Measurements from ENCODE around the gene EFCAB14. TPM values are rescaled to one million over a fixed set of nuclear protein-coding genes. Genes with fewer than 3 reads are reported as not detected.
"Not testable (repeated sequence)": the region's sequence is repeated elsewhere in the genome, so short reads cannot be mapped to it uniquely, and the experiment has no call there.

The EFCAB14 gene
- total and polyA plus RNA-seq, 10 of the 15 experiments (the other 5 are each of a cell fraction or from before 2014, with no cell fraction given): 7.8 to 66.0 (median 41.6) TPM

DNA sequence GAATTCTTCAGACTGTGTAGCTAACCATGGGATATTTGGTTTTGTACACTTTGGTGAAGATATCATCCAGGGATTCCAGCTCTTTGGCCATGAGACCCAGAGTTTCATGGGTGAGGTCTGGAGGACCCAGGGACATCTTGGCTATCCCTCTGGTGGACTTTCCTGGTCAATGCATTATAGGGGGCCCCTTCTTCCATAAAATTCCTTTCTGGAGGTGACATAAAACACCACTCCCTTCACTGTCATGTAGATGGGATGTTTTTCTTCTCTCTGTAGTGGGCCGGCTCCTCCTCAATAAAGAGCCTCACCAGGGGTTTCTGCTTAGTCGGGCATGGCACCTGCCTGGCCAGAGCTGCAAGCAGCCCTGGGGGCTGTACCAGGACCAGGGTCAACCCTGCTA is 52.9 kb downstream of the EFCAB14 start (continued):
- TF ChIP-seq, protein P1, sequence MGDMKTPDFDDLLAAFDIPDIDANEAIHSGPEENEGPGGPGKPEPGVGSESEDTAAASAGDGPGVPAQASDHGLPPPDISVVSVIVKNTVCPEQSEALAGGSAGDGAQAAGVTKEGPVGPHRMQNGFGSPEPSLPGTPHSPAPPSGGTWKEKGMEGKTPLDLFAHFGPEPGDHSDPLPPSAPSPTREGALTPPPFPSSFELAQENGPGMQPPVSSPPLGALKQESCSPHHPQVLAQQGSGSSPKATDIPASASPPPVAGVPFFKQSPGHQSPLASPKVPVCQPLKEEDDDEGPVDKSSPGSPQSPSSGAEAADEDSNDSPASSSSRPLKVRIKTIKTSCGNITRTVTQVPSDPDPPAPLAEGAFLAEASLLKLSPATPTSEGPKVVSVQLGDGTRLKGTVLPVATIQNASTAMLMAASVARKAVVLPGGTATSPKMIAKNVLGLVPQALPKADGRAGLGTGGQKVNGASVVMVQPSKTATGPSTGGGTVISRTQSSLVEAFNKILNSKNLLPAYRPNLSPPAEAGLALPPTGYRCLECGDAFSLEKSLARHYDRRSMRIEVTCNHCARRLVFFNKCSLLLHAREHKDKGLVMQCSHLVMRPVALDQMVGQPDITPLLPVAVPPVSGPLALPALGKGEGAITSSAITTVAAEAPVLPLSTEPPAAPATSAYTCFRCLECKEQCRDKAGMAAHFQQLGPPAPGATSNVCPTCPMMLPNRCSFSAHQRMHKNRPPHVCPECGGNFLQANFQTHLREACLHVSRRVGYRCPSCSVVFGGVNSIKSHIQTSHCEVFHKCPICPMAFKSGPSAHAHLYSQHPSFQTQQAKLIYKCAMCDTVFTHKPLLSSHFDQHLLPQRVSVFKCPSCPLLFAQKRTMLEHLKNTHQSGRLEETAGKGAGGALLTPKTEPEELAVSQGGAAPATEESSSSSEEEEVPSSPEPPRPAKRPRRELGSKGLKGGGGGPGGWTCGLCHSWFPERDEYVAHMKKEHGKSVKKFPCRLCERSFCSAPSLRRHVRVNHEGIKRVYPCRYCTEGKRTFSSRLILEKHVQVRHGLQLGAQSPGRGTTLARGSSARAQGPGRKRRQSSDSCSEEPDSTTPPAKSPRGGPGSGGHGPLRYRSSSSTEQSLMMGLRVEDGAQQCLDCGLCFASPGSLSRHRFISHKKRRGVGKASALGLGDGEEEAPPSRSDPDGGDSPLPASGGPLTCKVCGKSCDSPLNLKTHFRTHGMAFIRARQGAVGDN (IDR thresholded peaks at IDR 0.05): no peak
- TF ChIP-seq SIN3A (IDR thresholded peaks at IDR 0.05; ENCODE audit: low read depth, low read length) (no peak), EED (IDR thresholded peaks at IDR 0.05; ENCODE audit: low read depth) (no peak)

DNA sequence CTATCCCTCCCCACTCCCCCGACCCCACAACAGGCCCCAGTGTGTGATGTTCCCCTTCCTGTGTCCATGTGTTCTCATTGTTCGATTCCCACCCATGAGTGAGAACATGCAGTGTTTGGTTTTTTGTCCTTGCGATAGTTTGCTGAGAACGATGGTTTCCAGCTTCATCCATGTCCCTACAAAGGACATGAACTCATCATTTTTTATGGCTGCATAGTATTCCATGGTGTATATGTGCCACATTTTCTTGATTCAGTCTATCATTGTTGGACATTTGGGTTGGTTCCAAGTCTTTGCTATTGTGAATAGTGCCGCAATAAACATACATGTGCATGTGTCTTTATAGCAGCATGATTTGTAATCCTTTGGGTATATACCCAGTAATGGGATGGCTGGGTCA is 56.0 kb downstream of the EFCAB14 start:
- RAD21 ChIA-PET (ENCODE audit: unreplicated experiment); H4K20me1 ChIP-seq (ENCODE audit: control insufficient read depth, insufficient read depth); H3K36me3 ChIP-seq (ENCODE audit: control insufficient read depth in 2 of 2, insufficient read depth in 2 of 2, low read length in 1 of 2); H2AFZ ChIP-seq (ENCODE audit: control insufficient read depth, low read depth, low read length); POLR2A ChIA-PET; BruUV-seq (replicated peaks); intact Hi-C loops (cut with micrococcal nuclease; ENCODE audit: unreplicated experiment); H3K27ac ChIP-seq (ENCODE audit: control insufficient read depth, insufficient read depth); H3K27me3 ChIP-seq (replicated peaks in 1 of 2; ENCODE audit: control insufficient read depth in 2 of 2, insufficient read depth in 2 of 2, low read length in 1 of 2); FAIRE-seq; H3K4me2 ChIP-seq (ENCODE audit: control insufficient read depth, insufficient read depth); H3K9me3 ChIP-seq (replicated peaks; ENCODE audit: control insufficient read depth, insufficient read depth, low read length); CTCF ChIA-PET; in situ Hi-C loops (cut with MboI); DNase-seq (ENCODE audit: low read depth, low spot score); ATAC-seq; H3K9ac ChIP-seq (ENCODE audit: control insufficient read depth, insufficient read depth, low read length); H3K4me3 ChIP-seq: not testable (repeated sequence)
- WGBS (ENCODE audit: insufficient coverage, insufficient replicate concordance, low lambda C conversion rate, missing lambda C conversion rate): 89% methylated on average over 5 of the region's 5 CpGs
- peaks cover 14% of the 10 kb centered on the region for H3K79me2 ChIP-seq (ENCODE audit: control insufficient read depth, insufficient read depth, low read length)
- SMC1A ChIA-PET (ENCODE audit: uncharacterized antibody, unreplicated experiment): interaction anchor here (1.4 kb wide), 1 partner anchor 13 kb away, joined by 4 read pairs; no protein-coding TSS in a partner anchor
- peaks cover 29% of the 10 kb centered on the region for H3K4me1 ChIP-seq (ENCODE audit: control insufficient read depth, insufficient read depth, low read length)
